Sigmoid colon (tissue), 7 donors: ENCODE results near the gene SRP54. TPM values are rescaled to one million over a fixed set of nuclear protein-coding genes. Genes with fewer than 3 reads are reported as not detected.
A peak's percentile ranks its signal among the peaks of the same experiment; 100 is the strongest.

Experiments used
- DNase-seq: peaks from one replicate; pipeline ENCODE4 v3.0.0-alpha.2; 2019
- H3K27ac ChIP-seq, 4 donors: fragments of 200-600 bp; sonication (generic); one replicate each; pipeline ENCODE4 v1.5.1; 2016 to 2019; ENCODE audit warnings: mild to moderate bottlenecking in 1 of 4
- H3K27me3 ChIP-seq, 3 donors: fragments of 200-600 bp; sonication (generic); one replicate each; pipeline ENCODE4 v1.5.1; 2019; ENCODE audit warnings: mild to moderate bottlenecking in 1 of 3
- H3K36me3 ChIP-seq, 4 donors: fragments of 200-600 bp; sonication (generic); one replicate each; pipeline ENCODE4 v1.5.1; 2016 to 2019
- H3K4me1 ChIP-seq, 4 donors: fragments of 200-600 bp; sonication (generic); one replicate each; pipeline ENCODE4 v1.5.1; 2017 to 2019
- H3K4me3 ChIP-seq, 4 donors: fragments of 200-600 bp; sonication (generic); one replicate each; pipeline ENCODE4 v1.5.1; 2017 to 2019; ENCODE audit warnings: mild to moderate bottlenecking in 2 of 4, moderate library complexity in 1 of 4
- H3K9me3 ChIP-seq, 4 donors: fragments of 200-600 bp in 3 of 4; sonication (generic) in 3 of 4; one replicate each; pipeline versions ENCODE4 v1.5.1 to v1.6.1; 2013 to 2019
- EP300 ChIP-seq, 4 donors: sonication (generic); formaldehyde crosslinking; IDR thresholded peaks; one replicate each; pipeline ENCODE4 v1.6.1; 2017; ENCODE audit warnings: antibody characterized with exemption in 4 of 4
- POLR2A ChIP-seq, 2 donors: fragments of 450-650 bp; IDR thresholded peaks; one replicate each; pipeline ENCODE4 v1.6.1; 2016; ENCODE audit warnings: antibody characterized with exemption in 2 of 2, mild to moderate bottlenecking in 2 of 2, moderate library complexity in 2 of 2
- POLR2AphosphoS5 ChIP-seq, 4 donors: sonication (generic); formaldehyde crosslinking; IDR thresholded peaks; one replicate each; pipeline ENCODE4 v1.6.1; 2017; ENCODE audit warnings: antibody characterized with exemption in 4 of 4
- WGBS, 2 donors: extraction: QIAGEN DNeasy Blood & Tissue Kit; methylation state at CpG; one replicate each; pipeline ENCODE4 v1.1.7; 2013; 5-methylcytosine and 5-hydroxymethylcytosine counted together
- intact Hi-C: fragments of 100-400 bp; cut with DNase I; formaldehyde crosslinking; loops from one replicate; pipeline ENCODE4 v1.15.1; 2023
- polyA plus RNA-seq, 3 donors: library from polyadenylated mRNA; stranded (reverse); fragments of 200-250 nt; gene quantifications; one replicate each; pipeline ENCODE4 v1.2.3, GENCODE V29; 2013
- total RNA-seq, 4 donors: library from RNA; depleted of rRNA; stranded (reverse); fragments of >200 nt; gene quantifications; one replicate each; pipeline ENCODE4 v1.1.0, GENCODE V29; 2016
- TF ChIP-seq, protein P1 (sequence below), 4 experiments: fragments of 450-650 bp in 3 of 4; fragments of 200-600 bp in 1 of 4; IDR thresholded peaks; one replicate each; pipeline ENCODE4 v1.5.1; 2016 to 2019; ENCODE audit warnings: antibody characterized with exemption in 4 of 4, mild to moderate bottlenecking in 3 of 4, moderate library complexity in 2 of 4
- donor health status: healthy with polysubstance abuse.
- donor health status: Bipolar disorder and iron deficiency.
- donor health status: healthy.

Gene SRP54
- total RNA-seq: 10 to 100 TPM; 29.9 to 36.1 (median 34.6) TPM
- 10 to 100 TPM; 31.9 to 35.6 (median 33.0) TPM for polyA plus RNA-seq

DNA sequence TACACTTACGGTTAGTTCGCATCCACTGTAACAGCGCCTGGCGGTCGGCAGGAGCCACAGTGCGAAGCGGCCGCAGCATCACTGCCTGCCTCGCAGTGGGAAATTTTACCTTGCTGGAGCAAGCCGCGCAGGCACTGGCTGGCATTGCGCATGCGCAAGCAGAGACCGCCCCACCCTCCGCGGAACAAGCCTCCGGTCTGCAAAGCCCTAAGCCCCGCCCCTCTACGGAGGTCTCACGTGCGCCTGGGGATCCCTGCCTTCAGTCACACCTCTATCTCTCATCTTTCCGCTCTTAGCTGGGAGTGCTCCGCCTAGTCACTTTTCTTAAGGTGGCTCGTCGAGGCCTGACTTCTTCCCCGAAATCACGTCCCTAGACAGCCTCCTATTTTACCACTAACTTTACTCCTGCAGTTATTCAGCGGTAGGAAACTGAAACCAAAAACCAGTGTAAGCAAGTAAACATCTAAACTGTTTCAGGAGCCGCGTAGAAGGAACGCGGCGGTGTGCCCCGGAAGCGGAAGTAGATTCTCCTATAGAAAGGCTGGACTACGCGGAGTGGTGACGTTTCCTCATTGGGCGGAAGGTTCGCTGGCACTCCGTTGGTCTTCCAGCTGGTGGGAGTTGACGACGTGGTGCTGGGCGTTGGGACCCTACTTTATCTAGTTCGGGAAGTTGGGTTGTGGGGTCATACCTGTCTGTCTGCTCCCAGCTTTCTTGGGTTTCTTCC, at the start of gene SRP54:
Gene SRP54 (plus strand): TSS at position 572 of the 727 bp plus-strand sequence. CDS start 13,718 bp downstream, outside the sequence.
- WGBS, 2 donors: 0 to 1% methylated on average over 45 of the region's 45 CpGs
- DNase-seq: peak; percentile 100
- Histone ChIP-seq H3K36me3 (no peaks in the 10 kb centered on the region), H3K27ac (peak within 1 kb of the TSS; percentile 93 to 98 (median 94)), H3K27me3 (no peaks in the 10 kb centered on the region), H3K4me1 (peaks cover 0 to 38% (median 34%) of the 10 kb centered on the region in 4 donors), H3K4me3 (peak within 1 kb of the TSS; percentile 70 to 88 (median 78)), H3K9me3 (no peaks in the 10 kb centered on the region)
- TF ChIP-seq POLR2A (IDR thresholded peaks at IDR 0.05) (peak; percentile 75 to 85), EP300 (IDR thresholded peaks at IDR 0.05) (no peak), POLR2AphosphoS5 (IDR thresholded peaks at IDR 0.05) (peak; percentile 91 to 99 (median 93))
- TF ChIP-seq, protein P1, sequence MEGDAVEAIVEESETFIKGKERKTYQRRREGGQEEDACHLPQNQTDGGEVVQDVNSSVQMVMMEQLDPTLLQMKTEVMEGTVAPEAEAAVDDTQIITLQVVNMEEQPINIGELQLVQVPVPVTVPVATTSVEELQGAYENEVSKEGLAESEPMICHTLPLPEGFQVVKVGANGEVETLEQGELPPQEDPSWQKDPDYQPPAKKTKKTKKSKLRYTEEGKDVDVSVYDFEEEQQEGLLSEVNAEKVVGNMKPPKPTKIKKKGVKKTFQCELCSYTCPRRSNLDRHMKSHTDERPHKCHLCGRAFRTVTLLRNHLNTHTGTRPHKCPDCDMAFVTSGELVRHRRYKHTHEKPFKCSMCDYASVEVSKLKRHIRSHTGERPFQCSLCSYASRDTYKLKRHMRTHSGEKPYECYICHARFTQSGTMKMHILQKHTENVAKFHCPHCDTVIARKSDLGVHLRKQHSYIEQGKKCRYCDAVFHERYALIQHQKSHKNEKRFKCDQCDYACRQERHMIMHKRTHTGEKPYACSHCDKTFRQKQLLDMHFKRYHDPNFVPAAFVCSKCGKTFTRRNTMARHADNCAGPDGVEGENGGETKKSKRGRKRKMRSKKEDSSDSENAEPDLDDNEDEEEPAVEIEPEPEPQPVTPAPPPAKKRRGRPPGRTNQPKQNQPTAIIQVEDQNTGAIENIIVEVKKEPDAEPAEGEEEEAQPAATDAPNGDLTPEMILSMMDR (IDR thresholded peaks at IDR 0.05): no peak
- intact Hi-C loops: loop anchor here (1.0 to 5.0 kb wide), 4 partner anchors 64 to 268 kb away; partner anchors contain the start of genes CFL2, FAM177A1, PPP2R3C and PRORP

DNA sequence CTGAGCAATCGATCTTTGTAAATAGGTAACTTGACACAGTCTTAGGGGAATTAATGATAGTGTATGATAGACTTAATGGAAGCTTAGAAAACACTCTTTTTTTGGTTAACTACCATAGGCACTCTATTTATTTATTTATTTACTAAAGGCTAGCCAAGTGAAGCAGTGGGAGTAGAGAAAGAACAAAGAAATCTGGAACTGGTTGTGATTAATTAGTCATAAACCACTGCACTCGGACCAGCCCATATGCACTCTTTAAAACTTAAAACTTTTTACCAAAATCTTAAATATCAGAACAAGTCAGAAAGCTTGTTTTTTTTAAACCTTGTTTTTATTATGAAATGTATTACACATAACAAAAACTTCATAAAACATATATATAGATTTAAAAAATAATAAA, 49.5 kb upstream of the SRP54 start:
- 87 to 96% methylated on average over 2 of the region's 2 CpGs for WGBS, 2 donors
- no peaks in the 10 kb centered on the region for H3K4me1 ChIP-seq
- H3K27me3 ChIP-seq: no peaks in the 10 kb centered on the region
- no peak for TF ChIP-seq POLR2A (IDR thresholded peaks at IDR 0.05)
- TF ChIP-seq, protein P1 (IDR thresholded peaks at IDR 0.05): no peak
- TF ChIP-seq POLR2AphosphoS5 (IDR thresholded peaks at IDR 0.05): no peak
- TF ChIP-seq EP300 (IDR thresholded peaks at IDR 0.05): no peak
- no peak for DNase-seq
- intact Hi-C loops: no loop called here
- no peaks in the 10 kb centered on the region for H3K36me3 ChIP-seq
- no peak overlapping the region for H3K27ac ChIP-seq
- H3K9me3 ChIP-seq: no peaks in the 10 kb centered on the region
- no peak overlapping the region for H3K4me3 ChIP-seq

DNA sequence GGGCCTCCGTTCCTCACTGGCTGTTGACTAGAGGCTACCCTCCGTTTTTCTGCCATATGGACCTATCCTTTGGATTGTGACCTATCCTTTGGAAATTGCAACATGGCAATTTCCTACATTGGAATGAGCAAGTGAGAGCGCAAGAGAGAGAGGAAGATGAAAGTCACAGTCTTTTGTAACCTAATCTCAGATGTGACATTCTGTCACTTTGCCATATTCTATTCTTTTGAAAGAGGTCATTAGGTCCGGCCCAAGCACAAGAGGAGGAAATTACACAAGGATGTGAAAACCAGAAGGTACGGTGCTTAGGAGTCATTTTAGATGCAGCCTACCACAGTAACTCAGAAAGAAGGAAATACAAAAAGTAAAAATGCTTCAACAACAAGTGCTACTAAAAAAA, 47.3 kb upstream of the SRP54 start:
- Histone ChIP-seq H3K4me1 (no peaks in the 10 kb centered on the region), H3K9me3 (no peaks in the 10 kb centered on the region), H3K36me3 (no peaks in the 10 kb centered on the region), H3K4me3 (no peak overlapping the region), H3K27ac (no peak overlapping the region), H3K27me3 (no peaks in the 10 kb centered on the region)
- intact Hi-C loops: no loop called here
- TF ChIP-seq, protein P1 (IDR thresholded peaks at IDR 0.05): no peak
- TF ChIP-seq POLR2A (IDR thresholded peaks at IDR 0.05): no peak
- no peak for TF ChIP-seq POLR2AphosphoS5 (IDR thresholded peaks at IDR 0.05)
- TF ChIP-seq EP300 (IDR thresholded peaks at IDR 0.05): no peak
- DNase-seq: no peak
- WGBS, 2 donors: 85 to 91% methylated on average over 5 of the region's 5 CpGs

DNA sequence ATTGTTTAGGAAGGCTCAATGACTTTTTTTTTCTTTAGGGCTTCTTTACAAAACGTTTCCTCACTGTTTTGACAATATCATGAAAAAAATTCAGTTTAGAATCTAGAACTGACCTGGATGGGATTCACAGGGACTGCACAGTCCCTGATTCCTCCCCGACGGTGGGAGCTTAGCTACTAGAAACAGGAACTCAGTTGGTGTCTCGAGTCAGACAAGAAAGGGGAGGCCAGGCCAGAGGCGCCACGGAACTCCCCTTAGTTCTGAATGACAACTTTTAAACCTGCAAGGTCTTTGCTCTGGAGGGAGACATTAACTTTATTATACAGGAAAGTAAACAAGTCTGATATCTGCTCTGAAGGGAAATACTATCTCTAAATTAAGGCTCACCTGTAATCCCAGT, 45.4 kb upstream of the SRP54 start:
- no peak overlapping the region for H3K4me3 ChIP-seq
- no peaks in the 10 kb centered on the region for H3K36me3 ChIP-seq
- H3K27ac ChIP-seq: no peak overlapping the region
- H3K9me3 ChIP-seq: no peaks in the 10 kb centered on the region
- no peaks in the 10 kb centered on the region for H3K4me1 ChIP-seq
- intact Hi-C loops: no loop called here
- no peak for DNase-seq
- 19 to 62% methylated on average over 6 of the region's 6 CpGs for WGBS, 2 donors
- TF ChIP-seq POLR2A (IDR thresholded peaks at IDR 0.05) (no peak), POLR2AphosphoS5 (IDR thresholded peaks at IDR 0.05) (no peak)
- H3K27me3 ChIP-seq: no peaks in the 10 kb centered on the region

DNA sequence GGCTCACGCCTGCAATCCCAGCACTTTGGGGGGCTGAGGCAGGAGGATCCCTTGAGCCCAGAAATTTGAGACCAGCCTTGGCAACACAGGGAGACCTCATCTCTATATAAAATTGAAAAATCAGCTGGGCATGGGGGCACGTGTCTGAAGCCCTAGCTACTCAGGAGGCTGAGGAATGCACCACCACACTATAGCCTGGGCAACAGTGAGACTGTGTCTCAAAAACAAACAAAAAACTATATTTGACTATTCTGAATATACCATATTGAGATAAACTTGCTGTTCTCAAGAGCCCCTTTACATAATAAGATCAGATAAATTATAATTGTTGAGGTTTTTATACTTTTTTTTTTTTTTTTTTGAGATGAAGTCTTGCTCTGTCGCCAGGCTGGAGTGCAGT, 44.9 kb upstream of the SRP54 start:
- TF ChIP-seq, protein P1 (IDR thresholded peaks at IDR 0.05): no peak
- no peak for TF ChIP-seq POLR2A (IDR thresholded peaks at IDR 0.05)
- TF ChIP-seq POLR2AphosphoS5 (IDR thresholded peaks at IDR 0.05): no peak
- TF ChIP-seq EP300 (IDR thresholded peaks at IDR 0.05): no peak
- Histone ChIP-seq H3K4me3 (no peak overlapping the region), H3K4me1 (no peaks in the 10 kb centered on the region), H3K36me3 (no peaks in the 10 kb centered on the region), H3K27me3 (no peaks in the 10 kb centered on the region), H3K27ac (no peak overlapping the region), H3K9me3 (no peaks in the 10 kb centered on the region)
- DNase-seq: no peak
- intact Hi-C loops: no loop called here
- 55 to 77% methylated on average over 3 of the region's 3 CpGs for WGBS, 2 donors
